Cerebellar cortex (tissue), 1 donor: ENCODE measurements around the gene DUSP8.

Experiments used
- DNase-seq: peaks from one replicate; pipeline ENCODE4 v3.0.0-alpha.2; 2015; ENCODE audit warnings: low spot score

The DUSP8 gene

DNA sequence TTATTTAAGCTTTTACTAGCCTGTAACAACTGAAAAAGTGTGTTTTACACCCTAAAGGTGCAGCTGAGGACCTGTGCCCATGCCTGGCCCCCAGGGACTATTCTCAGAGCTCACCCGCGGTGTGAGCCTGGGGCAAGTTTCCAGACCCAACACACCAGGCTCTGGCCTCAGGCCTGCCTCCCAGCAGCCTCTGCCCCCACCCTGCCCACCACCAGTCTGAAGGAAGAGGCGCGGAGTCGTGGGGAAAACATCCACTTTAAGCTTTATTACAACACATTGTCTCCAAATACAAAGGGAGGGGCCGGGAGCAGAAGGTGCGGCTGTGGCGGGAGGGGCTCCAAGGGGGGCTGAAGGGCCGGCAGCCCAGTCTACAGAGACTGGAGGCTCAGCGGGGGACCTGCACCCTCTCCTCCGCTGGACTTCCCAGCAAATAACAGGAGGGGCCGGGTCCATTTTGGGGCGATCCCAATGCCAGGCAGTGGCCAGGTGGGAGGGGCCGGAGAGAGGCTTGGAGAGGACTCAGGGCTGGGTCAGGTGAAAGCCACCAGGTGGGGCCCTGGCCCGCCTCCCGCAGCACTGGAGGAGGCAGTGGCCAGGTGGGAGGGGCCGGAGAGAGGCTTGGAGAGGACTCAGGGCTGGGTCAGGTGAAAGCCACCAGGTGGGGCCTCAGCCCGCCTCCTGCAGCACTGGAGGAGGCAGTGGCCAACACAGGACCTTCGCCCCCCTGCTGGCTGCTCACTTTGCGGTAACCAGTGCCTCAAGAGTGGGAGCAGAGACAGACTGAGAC lies 18.1 kb downstream of the DUSP8 start:
- no peak for DNase-seq

DNA sequence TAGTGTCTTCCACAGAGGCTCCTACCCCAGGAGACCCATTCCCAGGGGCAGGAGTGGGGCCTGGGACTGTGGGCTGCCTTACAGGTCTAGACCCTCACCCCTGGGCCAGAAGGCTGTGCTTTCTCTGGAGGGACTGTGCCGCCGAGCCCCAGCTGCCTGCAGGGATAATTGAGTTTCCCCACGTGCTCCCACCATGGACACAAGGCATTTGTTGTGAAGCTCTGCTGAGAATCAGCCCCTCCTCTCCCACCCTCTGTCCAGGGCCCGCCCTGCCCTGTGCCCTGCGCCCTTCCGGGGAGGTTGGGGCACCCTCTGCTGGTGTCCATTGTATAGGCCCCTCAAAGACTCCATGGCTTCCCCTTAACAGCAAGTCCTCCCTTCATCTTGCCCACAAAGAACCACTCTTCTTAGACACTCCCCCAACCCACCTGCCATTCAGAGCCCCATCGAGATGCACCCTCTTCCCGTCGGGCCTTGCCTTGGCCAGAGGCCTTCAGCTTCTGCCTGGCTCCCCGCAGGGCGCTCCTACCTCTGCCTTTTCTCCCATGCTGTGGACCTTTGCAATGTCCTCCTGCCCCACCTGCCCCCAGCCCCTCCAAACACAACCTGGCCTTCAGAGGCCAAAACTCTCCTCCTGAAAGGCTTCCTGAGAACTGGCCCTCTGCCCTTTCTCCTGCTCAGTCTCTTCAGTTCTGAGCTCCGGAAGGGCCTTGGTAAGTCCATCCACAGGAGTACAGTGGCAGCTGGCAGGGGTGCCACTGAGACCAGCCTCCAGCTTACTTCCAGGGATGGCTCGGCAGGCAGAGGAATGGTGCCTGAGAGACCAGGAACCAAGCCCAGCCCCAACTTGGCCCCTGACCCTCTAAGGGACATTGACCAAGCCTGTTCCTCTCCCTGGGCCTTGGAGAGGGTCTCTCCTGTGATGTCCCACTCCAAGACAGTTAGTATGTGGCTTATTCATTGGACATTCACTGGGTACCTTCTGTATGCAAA lies 22.4 kb downstream of the DUSP8 start:
- DNase-seq, result no peak

DNA sequence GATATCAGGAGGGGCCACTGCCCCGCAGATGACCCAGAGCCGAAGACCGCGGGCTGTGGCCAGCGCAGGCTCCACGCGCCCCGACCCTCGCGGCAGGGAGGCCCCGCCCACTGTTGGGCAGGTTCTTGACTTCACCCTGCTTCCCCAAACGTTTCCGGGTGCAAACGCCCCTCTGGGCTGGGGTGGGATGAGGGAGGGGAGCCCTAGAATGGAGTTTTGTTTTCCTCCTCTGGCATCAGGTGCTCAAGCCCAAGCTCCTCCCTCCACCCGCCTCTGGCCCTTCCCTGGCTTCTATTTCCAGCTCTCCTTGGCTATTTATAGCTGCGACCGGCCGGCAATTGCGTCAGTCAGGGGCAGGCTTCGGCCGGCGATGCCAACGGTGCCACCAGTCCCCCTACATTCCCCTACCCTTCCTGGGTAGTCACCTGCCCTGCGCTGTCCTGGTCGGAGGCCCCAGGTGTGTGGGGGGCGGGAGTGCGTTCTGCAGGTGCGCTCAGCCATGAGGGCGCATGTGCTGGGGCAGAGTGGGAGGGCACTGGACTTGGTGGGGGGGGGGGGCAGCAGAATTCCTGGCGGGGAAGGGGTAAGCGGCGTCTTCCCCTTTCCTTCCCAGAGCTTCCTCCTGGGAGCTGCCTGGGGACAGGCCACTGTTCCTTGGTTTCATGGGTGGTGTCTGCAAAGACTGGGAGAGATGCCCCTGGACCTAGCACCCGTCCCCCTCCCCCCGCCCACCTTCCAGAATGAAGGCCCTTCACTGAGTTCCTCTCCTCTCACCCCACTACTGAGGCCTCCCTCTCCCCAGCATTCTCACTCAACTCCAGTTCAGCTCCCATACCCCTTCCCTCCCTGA lies 23.6 kb downstream of the DUSP8 start:
- peak; percentile 75 for DNase-seq

DNA sequence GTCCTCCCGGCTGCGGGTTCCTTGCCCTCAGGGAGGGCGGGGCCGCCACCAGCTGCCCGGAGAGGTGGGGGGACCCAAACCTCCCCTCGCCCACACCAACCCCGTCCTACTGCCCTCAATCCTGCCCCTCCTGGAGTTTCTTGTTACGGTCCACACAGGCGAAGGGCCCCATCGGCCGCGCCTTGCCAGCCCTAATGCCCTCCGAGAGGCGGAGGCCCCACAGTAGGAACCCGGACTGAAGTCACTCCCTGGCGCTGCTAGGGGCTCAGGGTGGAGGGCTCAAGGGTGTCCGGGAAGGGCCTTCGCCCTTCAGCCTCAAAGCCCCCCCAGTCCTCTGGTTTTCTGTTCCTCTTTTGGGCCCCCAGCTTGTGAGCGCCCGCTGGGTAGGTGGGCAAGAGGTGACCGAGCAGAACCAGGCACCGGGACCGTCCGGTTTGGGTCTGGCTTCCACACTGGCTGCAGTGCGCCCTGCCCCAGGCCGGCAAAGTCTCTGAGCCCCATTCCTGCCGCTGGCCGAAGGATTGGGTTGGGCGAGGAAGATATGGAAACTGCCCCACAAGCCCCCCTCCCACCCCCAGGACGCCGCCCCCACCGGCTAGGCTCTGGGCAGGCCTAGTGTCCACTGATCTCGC lies 24.5 kb downstream of the DUSP8 start:
- no peak for DNase-seq

DNA sequence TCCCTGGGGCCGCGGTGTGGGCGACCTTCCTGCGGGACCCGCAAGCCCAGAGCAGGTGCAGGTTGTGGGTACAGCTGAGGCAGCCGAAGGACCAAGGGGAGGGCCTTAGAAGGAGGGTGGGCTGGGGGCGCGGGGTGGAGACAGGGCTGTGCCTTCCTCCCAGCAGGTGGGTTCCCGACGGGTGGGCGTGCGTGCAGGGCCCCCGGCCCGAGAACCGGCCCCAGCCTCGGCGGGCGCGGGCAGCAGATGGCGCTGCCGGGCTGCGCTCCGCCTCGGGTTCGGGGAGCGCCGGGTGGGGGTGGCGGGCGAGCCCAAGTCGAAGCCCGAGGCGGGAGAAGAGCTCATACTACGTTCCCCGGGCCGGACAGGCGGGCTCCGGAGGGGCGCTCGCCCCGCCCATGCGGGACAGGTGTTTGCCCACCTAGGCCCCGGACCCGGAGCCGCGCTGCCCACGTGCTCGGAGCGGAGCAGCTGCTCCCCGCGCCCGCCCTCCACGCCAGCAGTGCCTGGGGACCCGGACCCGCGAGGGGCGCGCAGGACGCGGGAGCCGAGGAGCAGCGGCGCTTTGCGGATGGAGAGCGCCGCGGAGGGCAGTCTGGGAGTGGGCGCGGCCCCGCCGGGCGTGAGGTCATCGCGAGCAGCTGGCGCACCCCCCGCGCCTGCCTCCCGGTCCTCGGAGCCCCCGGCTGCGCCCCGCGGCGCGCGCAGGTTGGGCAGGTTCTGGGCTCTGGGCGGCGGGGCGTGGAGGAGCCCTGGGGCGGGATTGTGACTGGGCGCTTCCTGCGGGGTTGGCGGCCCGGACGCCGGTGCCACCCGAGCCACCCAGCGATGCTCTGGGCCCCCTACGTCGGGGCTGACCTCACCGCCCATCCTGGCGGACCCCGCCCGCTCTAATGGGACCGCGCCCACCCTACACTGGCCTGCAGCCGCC lies 25.3 kb downstream of the DUSP8 start:
- DNase-seq, result peak; percentile 43

DNA sequence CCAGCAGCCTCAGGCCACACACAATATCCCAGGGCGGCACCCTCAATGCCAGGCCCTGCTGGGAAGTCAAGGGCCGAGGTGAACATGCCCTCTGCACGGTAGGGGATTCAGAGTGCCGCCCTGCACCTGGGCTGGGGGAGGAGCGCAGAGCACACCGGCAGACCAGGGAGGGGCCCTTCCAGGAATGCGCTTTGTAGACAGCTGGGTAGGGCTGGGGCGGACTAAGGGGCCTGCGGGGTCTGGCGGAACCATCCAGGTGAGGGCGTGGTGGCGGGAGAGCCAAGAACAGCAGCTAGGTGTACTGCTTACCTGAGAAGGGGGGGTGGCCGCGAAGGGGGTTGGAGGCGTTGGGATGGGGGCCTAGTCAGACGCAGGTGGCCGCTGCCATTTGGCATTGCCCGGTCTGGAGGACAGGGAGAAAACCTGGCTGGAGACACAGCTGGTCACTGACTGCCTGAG lies 26.0 kb downstream of the DUSP8 start:
- DNase-seq, result no peak

DNA sequence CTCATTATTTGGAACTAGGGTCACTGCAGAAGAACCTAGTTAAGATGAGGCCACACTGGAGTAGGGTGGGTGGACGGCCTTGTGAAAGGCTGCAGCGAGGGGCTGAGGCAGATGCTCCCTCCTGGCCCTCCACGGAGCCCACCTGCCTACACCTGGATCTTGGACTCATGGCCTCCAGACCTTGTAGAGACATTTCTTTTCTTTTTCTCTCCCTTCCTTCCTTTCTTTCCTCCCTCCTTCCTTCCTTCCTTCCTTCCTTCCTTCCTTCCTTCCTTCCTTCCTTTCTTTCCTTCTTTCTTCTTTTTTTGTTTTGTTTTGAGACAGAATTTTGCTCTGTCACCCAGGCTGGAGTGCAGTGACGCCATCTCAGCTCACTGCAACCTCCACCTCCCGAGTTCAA lies 26.6 kb downstream of the DUSP8 start:
- no peak for DNase-seq

DNA sequence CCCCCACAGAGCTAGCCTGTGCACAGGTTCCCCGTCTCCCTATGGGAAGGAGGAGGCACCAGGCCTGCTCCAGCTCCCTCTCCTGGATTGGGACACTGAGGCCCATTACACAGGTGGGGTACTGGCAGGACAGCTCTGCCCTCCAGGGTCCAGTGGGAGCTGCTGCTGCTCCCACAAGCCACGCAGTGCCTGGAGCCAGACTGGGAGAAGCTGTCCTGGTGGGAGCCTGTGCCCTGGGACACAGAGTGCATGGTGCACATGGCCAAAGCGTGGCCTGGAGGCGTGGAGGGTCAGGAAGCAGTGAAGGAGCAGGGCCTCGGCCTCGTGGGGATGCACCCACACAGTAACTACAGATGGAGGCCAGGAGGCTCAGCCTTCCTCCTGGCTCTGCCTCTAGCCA lies 27.5 kb downstream of the DUSP8 start:
- DNase-seq, result no peak

DNA sequence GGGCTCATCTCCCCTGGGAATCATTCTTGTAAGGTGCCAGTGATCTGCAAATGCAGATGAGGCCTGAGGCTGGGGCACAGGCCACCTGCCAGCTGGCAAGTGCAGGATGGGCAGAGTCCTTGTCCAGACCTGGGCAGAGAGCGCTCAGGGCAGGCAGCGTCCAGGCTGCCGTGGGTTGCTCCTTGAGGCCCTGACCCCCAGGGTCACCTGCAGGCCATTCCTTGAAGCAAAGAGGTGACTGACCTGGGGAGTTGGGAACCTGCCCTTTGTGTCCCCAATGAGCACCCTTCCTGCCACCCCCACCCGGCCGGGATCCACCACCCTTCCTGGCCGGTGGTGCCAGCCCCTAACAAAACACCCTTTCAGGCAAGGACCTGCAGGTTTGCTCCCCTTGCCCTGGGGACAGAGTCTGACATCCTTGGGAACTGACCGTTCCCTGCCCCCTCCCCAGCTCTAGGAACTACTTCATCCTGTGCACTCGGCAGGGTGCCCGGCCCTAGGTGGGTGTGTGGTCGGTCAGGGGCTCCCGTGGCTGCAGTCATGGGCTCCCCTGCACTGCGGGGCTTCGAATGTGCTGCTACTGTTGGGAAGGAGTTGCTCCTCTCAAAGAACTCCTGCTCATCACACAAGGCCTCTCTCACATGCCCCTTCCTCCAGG lies 28.3 kb downstream of the DUSP8 start:
- no peak for DNase-seq

DNA sequence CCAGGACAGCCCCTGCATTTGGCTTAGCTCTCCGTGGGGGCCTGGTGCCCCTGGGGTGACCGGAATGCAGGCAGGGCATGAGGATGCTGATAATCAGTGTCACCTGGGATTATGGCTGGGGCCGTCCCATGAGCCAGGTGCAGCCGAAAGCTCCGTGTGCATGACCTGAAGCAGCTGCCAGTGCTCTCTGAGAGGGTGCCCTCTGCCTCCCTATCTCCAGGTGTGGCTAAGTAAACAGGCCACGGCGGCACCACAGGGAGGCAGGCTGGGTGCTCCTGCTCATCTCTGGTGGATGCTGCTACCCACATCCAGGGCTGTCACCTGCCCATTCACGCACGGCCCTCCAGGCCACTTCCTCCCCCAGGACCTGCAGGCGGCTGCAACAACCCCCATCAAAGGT lies 29.8 kb downstream of the DUSP8 start:
- DNase-seq, result no peak

DNA sequence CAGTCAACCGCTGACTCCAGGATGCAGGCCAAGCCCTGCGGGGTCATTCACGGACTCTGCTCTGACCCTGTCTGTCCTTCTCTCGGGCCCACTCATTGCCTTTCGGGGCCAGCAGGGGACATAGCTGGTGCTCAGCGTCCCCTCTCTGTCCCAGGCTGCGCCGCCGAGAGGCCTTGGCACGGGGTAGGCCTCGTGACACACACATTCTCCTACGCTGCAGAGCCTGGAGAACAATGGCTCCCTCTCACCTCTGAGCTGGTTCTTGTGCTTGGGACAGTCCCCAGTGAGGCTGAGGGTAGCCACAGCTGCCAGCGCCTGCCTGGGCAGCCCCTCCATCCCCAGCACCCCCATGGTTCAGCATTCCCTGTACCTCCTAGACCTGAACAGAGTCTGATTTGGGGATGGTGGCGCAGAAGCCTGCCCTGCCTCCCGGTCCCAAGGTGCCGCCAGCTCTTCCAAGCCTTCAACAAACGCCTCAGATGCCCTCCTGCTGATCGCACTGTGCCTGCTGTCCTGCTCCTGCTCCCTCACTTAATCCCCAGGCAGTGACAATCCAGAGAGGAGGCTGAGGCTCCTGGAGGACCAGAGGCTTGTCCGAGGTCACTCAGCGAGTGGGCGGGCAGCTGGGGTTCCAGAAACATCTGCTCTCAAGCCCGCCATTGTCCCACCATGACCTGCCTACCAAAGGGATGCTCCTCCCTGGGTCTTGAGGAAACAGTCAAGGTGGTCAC lies 30.4 kb downstream of the DUSP8 start:
- DNase-seq, result no peak

DNA sequence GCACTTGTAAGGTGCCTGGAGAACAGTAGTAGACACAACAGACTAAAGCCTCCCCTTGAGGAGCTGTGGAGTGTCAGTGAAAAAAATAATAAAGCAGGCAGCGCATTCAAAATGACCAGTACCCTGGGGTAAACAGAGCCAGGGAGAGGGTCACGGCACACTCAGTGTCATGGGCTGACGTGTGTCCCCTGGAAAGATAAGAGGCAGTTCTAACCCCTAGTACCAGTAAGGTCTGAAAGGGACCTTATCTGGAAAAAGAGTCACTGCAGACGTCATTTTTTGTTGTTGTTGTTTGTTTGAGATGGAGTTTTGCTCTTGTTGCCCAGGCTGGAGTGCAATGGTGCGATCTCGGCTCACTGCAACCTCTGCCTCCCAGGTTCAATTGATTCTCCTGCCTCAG lies 32.0 kb downstream of the DUSP8 start:
- DNase-seq, result no peak

DNA sequence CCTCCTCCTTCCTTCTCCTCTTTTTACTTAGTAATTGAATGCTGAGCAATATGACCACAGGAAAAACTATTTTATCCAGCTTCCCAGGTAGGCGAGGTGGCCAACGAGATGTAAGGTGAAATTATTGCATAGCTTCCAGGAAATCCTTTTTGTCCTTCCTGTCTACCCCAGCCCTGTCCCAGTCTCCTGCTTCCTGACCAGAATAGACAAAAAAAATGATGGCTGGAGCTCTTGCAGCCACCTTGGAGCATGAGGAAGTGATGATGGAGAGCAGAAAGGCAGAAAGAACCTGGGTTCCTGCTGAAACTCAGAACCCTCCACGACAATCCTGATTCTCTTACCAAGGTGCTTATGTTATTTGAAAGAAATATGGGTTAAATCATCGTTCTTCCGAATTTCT lies 33.9 kb downstream of the DUSP8 start:
- DNase-seq, result no peak

DNA sequence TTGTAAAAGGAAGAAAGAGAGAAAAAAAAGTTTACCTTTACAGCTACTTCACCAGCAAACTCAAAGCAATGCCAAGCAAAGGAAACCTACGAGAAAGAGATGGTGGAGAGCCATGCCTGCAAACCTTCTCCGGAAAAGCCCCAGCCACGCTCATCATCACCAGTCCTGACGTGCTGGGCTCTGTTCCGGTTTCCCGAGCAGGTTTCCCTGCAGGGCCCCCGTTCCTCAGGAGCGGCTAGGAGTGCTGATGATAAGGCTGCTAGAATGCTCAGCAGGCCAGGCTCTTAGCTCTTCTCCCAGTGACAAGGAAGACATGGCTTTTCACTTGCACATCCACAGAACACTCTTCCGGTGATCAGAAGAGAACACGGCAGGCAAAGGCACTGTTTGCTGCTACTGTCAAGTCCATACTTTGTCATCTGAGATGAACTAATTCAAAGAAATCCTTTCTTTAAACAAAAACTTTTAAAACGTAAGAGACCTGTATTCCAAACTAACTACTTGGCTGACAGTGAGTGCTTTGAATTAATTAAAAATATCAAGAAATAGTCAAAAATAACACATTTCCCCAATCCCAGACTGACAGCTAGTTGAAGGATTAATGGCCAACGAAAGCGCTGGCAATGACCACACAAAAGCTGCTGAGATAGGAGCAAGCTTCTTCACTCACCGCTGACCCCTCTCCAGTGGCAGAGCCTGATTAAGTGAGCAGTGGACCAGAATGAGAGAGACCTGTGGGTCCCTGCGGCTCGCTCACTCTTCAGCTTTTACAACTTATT lies 35.8 kb downstream of the DUSP8 start:
- DNase-seq, result no peak

DNA sequence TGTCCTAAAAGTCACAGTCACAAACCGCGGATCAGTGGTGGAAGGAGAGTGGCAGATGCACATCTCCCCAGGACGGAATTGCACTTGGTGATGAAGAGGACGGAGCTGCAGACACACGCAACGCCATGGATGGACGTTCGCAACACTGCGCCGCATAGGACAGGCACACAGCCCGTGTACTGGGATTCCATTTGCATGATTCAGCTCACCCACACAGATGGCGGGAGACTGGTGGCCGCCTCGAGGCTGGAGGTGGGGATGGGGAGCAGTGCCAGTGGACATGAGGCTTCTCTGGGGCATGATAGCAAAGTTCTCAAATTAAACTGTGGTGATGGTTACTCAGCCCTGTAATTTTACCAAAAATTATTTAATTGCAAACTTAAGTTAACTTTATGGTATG lies 37.4 kb downstream of the DUSP8 start:
- no peak for DNase-seq

DNA sequence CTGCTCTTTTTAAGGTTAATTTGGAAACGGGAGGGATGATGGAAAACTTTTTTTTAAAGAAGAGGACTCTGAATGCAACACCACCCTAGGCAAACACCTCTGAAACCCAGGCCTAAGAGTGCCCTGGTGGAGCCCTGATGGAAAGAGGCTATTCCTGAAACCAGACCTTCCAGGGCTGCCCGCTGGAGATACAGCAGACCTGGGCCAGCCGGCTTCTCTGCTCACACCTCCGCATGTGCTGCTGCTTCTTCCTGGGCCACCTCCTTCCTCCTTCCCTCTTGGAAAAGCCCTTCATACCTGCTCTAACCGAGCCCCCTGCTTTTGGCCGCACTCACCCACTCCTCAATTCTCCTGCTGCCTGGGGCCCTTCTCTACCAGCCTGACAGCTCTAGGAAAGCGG lies 37.9 kb downstream of the DUSP8 start:
- no peak for DNase-seq

DNA sequence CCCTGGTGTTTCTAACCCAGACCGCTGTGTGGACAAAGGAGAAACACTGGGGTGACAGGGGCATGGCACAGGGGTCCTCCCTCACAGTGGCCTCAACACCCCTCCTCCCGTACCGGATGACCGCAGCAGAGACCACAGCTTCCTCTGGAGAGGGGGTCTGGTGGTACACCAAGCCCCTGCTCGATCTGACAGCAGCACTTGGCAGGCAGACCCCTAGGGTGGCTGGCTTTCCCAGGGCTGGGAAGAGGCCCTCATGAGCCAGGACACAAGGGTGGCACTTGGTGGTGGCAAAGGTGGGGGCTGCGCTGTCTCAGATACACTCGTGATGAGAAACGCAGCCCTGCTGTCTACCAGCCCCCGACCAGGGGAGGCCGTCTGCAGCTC lies 38.7 kb downstream of the DUSP8 start:
- DNase-seq, result no peak

DNA sequence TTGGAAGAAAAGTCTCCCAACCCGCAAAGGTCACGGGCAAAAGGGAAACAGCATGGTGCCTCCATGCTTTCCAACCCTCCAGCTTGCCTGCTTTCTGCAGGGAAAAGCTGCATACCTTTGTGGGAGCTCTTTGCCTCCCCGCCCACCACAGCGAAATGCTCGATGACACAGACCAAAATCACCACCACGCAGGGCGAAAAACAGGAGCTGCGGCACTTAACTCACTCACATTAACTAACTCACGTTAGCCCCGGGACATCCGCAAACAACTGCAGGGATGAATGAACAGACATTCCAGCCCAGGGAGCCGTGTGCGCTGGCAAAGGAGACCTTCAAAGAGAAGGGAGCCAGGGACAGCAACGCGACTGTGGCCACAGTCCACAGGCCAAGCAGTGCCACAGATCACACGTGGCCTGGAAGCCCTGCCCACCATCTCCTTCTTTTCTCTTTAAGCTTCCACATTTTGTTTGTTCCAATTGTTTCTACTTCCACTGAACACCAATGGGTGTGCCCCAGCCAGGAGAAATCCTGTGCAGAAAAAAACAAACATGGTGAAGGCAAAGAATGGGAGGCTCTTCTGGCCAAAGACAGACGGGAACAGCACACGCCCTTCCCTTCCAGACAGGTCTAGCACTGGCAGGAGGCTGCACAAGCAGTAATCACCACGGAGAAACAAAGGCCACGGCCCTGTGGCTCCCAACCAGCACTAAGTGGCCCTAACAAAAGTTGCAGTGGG lies 39.3 kb downstream of the DUSP8 start:
- DNase-seq, result no peak
